Measurements from ENCODE around the gene VEPH1.

DNA sequence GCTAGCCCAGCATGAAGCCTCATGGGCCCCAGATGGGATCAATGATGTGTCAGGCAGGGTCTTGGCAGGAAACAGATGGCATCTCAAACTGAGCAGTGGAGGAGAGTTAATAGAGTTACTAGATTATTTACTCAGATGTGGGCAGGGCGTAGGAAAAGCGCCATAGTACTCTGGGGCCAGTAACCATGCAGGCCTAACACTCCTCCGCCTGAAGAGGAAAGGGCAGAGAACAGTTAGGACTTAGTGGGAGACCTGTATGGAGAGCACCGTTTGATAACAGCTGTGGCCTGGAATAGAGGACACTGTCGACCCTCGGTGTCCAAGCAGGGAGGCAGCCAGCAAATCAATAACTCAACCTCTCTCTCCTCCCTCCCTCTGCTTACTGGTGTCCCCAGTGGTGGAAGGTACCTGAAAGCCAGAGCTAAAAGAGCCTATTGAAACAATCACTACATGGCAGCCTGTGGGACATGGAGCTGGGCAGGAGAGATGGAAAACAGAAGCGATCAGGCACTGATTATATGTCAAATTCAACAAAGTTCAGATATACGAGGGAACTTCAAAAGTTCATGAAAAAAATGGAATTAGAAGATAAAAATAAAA lies 231.8 kb downstream of the VEPH1 start:
- TF ChIP-seq, protein P1, sequence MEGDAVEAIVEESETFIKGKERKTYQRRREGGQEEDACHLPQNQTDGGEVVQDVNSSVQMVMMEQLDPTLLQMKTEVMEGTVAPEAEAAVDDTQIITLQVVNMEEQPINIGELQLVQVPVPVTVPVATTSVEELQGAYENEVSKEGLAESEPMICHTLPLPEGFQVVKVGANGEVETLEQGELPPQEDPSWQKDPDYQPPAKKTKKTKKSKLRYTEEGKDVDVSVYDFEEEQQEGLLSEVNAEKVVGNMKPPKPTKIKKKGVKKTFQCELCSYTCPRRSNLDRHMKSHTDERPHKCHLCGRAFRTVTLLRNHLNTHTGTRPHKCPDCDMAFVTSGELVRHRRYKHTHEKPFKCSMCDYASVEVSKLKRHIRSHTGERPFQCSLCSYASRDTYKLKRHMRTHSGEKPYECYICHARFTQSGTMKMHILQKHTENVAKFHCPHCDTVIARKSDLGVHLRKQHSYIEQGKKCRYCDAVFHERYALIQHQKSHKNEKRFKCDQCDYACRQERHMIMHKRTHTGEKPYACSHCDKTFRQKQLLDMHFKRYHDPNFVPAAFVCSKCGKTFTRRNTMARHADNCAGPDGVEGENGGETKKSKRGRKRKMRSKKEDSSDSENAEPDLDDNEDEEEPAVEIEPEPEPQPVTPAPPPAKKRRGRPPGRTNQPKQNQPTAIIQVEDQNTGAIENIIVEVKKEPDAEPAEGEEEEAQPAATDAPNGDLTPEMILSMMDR (IDR thresholded peaks at IDR 0.05) = no peak
- TF ChIP-seq, protein P2, sequence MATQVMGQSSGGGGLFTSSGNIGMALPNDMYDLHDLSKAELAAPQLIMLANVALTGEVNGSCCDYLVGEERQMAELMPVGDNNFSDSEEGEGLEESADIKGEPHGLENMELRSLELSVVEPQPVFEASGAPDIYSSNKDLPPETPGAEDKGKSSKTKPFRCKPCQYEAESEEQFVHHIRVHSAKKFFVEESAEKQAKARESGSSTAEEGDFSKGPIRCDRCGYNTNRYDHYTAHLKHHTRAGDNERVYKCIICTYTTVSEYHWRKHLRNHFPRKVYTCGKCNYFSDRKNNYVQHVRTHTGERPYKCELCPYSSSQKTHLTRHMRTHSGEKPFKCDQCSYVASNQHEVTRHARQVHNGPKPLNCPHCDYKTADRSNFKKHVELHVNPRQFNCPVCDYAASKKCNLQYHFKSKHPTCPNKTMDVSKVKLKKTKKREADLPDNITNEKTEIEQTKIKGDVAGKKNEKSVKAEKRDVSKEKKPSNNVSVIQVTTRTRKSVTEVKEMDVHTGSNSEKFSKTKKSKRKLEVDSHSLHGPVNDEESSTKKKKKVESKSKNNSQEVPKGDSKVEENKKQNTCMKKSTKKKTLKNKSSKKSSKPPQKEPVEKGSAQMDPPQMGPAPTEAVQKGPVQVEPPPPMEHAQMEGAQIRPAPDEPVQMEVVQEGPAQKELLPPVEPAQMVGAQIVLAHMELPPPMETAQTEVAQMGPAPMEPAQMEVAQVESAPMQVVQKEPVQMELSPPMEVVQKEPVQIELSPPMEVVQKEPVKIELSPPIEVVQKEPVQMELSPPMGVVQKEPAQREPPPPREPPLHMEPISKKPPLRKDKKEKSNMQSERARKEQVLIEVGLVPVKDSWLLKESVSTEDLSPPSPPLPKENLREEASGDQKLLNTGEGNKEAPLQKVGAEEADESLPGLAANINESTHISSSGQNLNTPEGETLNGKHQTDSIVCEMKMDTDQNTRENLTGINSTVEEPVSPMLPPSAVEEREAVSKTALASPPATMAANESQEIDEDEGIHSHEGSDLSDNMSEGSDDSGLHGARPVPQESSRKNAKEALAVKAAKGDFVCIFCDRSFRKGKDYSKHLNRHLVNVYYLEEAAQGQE (IDR thresholded peaks at IDR 0.05; ENCODE audit: insufficient read depth in 1 of 2, low read depth in 2 of 2, low read length in 1 of 2) = no peak
